Nephron (organoid): ENCODE results near the gene CACNA2D3.

ENCODE experiments used
- H3K27ac Mint-ChIP-seq, 3 experiments: 2 replicates each; pipeline ENCODE4 v1.8.0; 2020; ENCODE audit warnings: mixed read lengths in 3 of 3, mild to moderate bottlenecking in 2 of 3, moderate library complexity in 1 of 3
- H3K27me3 Mint-ChIP-seq: 2 replicates; pipeline ENCODE4 v1.8.0; 2021; ENCODE audit warnings: low read depth, mild to moderate bottlenecking, moderate library complexity, mixed read lengths
- H3K36me3 Mint-ChIP-seq: 2 replicates; pipeline ENCODE4 v1.8.0; 2020; ENCODE audit warnings: low read depth, mixed read lengths
- H3K4me1 Mint-ChIP-seq: 2 replicates; pipeline ENCODE4 v1.8.0; 2020; ENCODE audit warnings: mixed read lengths
- H3K4me3 Mint-ChIP-seq, 3 experiments: 2 replicates each; pipeline ENCODE4 v1.8.0; 2020; ENCODE audit warnings: mild to moderate bottlenecking in 3 of 3, mixed read lengths in 3 of 3, moderate library complexity in 2 of 3
- H3K9me3 Mint-ChIP-seq: 2 replicates; pipeline ENCODE4 v1.8.0; 2020; ENCODE audit warnings: mixed read lengths
- TF ChIP-seq, protein P1 (sequence below), 3 experiments: fragments of 200-600 bp; sonication (generic); IDR thresholded peaks; one replicate each; pipeline ENCODE4 v1.5.0; 2021; ENCODE audit warnings: antibody characterized with exemption in 3 of 3; ENCODE audit not compliant: unreplicated experiment in 3 of 3

Gene CACNA2D3

DNA sequence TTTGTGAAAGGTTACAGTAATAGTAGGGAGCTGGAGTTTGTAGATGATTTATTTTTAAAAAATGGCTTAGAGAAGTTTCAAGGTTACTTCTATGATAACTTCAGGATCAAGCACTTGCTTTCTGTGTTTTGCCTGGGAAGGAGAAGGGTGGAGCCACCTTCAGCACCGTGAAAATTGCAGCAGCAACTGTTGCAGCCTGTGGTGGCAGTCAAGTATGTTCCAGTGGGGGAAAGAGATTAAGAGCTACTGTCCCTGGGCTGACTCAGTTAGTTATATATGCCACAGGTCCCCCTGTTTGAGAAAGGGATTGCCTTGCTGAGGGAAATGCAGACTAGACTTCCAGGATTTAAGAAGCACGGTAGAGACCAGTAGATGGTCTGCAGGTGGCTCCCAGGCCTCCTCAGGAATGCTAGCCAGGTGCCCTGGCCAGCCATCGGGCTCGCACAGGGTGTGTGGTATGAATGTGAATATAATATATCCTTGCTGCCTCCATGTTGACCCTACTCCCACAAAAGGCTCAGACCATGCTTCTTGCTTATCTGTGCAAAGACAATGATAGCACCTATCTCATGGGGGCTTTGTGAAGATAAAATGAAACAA lies 389.5 kb downstream of the CACNA2D3 start:
- peaks cover 21% of the 10 kb centered on the region for H3K27me3 Mint-ChIP-seq
- no peak overlapping the region for H3K4me3 Mint-ChIP-seq
- TF ChIP-seq, protein P1, sequence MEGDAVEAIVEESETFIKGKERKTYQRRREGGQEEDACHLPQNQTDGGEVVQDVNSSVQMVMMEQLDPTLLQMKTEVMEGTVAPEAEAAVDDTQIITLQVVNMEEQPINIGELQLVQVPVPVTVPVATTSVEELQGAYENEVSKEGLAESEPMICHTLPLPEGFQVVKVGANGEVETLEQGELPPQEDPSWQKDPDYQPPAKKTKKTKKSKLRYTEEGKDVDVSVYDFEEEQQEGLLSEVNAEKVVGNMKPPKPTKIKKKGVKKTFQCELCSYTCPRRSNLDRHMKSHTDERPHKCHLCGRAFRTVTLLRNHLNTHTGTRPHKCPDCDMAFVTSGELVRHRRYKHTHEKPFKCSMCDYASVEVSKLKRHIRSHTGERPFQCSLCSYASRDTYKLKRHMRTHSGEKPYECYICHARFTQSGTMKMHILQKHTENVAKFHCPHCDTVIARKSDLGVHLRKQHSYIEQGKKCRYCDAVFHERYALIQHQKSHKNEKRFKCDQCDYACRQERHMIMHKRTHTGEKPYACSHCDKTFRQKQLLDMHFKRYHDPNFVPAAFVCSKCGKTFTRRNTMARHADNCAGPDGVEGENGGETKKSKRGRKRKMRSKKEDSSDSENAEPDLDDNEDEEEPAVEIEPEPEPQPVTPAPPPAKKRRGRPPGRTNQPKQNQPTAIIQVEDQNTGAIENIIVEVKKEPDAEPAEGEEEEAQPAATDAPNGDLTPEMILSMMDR (IDR thresholded peaks at IDR 0.05; ENCODE audit: unreplicated experiment in 3 of 3): no peak
- peaks cover 2% of the 10 kb centered on the region for H3K9me3 Mint-ChIP-seq
- H3K27ac Mint-ChIP-seq: no peak overlapping the region
- no peaks in the 10 kb centered on the region for H3K36me3 Mint-ChIP-seq
- H3K4me1 Mint-ChIP-seq: peaks cover 8% of the 10 kb centered on the region

DNA sequence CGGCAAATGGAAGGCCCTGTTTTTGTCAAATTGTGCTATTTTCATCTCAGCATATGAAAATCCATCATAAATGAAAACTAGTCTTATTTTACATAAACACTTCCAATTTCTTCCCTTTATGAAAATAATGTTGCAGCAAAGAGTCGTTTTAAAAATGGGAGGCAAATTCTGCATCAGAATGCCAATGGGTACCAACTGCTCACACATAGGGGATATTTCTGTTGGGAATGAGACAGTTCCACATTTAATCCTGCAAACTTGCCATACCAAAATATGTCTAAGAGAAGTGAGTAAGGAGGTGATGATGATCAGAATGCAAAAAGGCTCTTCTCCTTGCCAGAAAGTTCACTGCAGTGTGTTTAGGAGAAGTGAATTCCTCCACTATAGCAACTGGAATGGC lies 391.7 kb downstream of the CACNA2D3 start:
- H3K27ac Mint-ChIP-seq: no peak overlapping the region
- peaks cover 7% of the 10 kb centered on the region for H3K9me3 Mint-ChIP-seq
- peaks cover 17% of the 10 kb centered on the region for H3K27me3 Mint-ChIP-seq
- H3K36me3 Mint-ChIP-seq: no peaks in the 10 kb centered on the region
- TF ChIP-seq, protein P1 (IDR thresholded peaks at IDR 0.05; ENCODE audit: unreplicated experiment in 3 of 3): no peak
- H3K4me3 Mint-ChIP-seq: no peak overlapping the region
- peaks cover 8% of the 10 kb centered on the region for H3K4me1 Mint-ChIP-seq

DNA sequence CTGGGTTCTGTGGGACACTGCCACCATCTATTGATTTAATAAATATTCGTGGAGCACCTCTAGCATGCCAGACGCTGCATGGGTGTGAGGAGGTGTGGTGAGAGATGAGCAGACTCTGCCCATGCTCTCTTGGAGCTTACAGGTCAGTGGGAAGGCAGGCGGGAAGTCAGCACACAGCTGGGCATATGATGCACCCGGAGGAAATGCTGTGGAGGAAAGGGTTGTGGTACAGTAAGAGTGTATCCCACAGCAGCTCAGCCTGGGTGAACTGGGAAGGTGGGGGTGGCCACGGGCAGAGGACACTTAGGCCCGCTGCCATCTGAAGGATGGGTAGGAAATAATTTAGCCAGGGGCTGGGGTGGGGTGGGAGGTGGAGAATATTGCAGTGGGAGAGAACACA lies 392.1 kb downstream of the CACNA2D3 start:
- Mint-ChIP-seq H3K36me3 (no peaks in the 10 kb centered on the region), H3K27ac (no peak overlapping the region), H3K27me3 (peaks cover 16% of the 10 kb centered on the region), H3K9me3 (peaks cover 7% of the 10 kb centered on the region), H3K4me3 (no peak overlapping the region), H3K4me1 (peaks cover 8% of the 10 kb centered on the region)
- TF ChIP-seq, protein P1 (IDR thresholded peaks at IDR 0.05; ENCODE audit: unreplicated experiment in 3 of 3): no peak

DNA sequence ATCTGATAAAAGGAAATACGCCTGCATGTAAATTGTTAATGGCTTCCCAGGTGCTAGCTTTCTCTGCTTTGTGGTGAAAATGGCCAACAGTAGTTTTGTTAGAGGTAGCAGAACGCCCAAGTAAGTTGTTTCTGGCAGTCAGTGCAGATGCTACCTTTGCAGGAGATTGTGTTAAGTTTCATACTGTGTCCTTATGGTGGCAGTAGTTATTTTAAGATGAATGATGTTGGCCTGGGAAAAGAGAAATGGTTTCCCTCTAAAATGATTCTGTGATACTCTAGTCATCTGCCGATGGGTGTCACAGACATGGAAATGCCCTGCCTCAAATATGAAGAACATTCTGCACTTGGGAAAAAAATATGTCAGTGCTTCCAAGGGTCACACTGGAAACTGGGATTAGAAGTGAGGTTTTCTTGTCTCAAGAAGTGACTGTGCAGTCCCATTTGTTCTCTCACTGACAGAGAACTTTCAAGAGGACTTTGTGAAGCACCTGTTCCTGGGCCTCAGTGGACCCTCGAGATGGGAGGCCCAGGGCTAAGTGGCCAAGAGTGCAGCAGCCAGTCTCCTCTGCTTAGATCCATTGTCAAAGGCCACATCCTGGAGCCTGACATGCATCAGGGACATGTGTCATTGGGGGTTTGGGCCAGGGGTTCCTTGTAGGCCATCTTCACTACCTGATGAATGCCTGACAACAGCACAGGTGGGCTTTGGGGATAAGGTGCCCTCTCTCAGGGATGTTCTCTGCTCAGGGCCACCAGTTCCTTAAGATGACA lies 393.3 kb downstream of the CACNA2D3 start:
- Mint-ChIP-seq H3K4me3 (no peak overlapping the region), H3K9me3 (peaks cover 9% of the 10 kb centered on the region), H3K4me1 (peaks cover 8% of the 10 kb centered on the region), H3K27ac (no peak overlapping the region), H3K27me3 (peaks cover 11% of the 10 kb centered on the region), H3K36me3 (no peaks in the 10 kb centered on the region)
- TF ChIP-seq, protein P1 (IDR thresholded peaks at IDR 0.05; ENCODE audit: unreplicated experiment in 3 of 3): no peak

DNA sequence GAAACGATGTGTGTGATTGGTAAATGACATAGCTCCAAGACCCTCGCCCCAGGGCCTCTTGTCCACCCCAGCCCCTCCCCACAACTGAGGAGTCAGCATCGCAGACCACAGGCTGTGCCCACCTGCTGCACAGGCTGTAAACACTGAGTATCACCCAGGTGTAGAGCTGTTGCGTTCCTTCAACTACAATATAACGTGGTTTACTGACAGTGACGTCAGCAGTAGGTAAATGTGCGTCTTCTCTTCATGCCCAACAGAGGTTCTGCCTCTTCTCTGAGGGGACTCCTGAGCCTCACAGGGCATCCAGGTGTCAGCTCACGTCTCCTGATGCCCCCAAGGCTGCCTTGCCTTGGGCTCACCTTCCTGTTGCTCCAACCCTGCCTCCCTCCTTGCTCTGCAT lies 395.1 kb downstream of the CACNA2D3 start:
- Mint-ChIP-seq H3K9me3 (peaks cover 15% of the 10 kb centered on the region), H3K27ac (no peak overlapping the region), H3K4me3 (no peak overlapping the region), H3K36me3 (no peaks in the 10 kb centered on the region), H3K4me1 (no peaks in the 10 kb centered on the region), H3K27me3 (peaks cover 4% of the 10 kb centered on the region)
- TF ChIP-seq, protein P1 (IDR thresholded peaks at IDR 0.05; ENCODE audit: unreplicated experiment in 3 of 3): no peak
